HG02763 (cell line): ENCODE results near the gene PLD4.
A peak's percentile ranks its signal among the peaks of the same experiment; 100 is the strongest.
"Not testable (repeated sequence)": the region's sequence is repeated elsewhere in the genome, so short reads cannot be mapped to it uniquely, and the experiment has no call there.

Experiments
- ATAC-seq: cut with Tn5 transposase; IDR thresholded peaks from one replicate; pipeline ENCODE4 v1.9.1; 2021; ENCODE audit warnings: mild to moderate bottlenecking, moderate library complexity; ENCODE audit not compliant: unreplicated experiment

PLD4 gene

GRCh38 chr14:104898195-104898558, 26.5 kb upstream of the PLD4 start:
- no peak for ATAC-seq

- ATAC-seq = no peak
Measured at GRCh38 chr14:104898870-104899510, 25.7 kb upstream of the PLD4 start.

GRCh38 chr14:104899781-104900180, 24.9 kb upstream of the PLD4 start:
- ATAC-seq = no peak

- ATAC-seq = no peak
Measured at GRCh38 chr14:104900639-104901512, 23.8 kb upstream of the PLD4 start.

DNA sequence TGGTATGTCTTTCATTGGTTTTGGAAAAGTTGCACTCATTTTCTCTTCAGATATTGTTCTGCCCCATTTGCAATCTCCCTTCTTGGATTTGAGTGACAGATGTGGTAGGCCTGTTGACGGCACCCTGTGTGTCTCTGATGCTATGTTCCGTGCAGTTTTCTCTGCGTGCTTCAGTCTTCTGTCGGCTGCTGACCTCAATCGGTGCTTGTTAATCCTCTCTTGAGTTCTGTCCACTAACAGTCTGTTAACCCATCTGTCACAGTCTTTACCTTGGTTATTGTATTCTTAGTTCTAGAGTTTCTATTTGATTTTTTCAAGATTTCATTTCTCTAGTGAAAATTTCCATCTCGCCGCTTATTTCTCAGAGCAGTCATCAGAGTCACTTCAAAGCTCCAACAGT, 20.7 kb upstream of the PLD4 start:
- ATAC-seq = no peak

GRCh38 chr14:104904650-104905578, 19.8 kb upstream of the PLD4 start:
- ATAC-seq = not testable (repeated sequence)

DNA sequence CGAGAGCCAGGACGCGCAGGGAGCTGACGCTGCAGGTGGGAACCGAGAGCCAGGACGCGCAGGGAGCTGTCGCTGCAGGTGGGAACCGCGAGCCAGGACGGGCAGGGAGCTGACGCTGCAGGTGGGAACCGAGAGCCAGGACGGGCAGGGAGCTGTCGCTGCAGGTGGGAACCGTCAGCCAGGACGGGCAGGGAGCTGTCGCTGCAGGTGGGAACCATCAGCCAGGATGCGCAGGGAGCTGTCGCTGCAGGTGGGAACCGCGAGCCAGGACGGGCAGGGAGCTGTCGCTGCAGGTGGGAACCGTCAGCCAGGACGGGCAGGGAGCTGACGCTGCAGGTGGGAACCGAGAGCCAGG, 19.1 kb upstream of the PLD4 start:
- ATAC-seq = not testable (repeated sequence)

GRCh38 chr14:104908303-104908702, 16.4 kb upstream of the PLD4 start:
- no peak for ATAC-seq

- no peak for ATAC-seq
Measured at GRCh38 chr14:104912053-104912452, 12.6 kb upstream of the PLD4 start.

DNA sequence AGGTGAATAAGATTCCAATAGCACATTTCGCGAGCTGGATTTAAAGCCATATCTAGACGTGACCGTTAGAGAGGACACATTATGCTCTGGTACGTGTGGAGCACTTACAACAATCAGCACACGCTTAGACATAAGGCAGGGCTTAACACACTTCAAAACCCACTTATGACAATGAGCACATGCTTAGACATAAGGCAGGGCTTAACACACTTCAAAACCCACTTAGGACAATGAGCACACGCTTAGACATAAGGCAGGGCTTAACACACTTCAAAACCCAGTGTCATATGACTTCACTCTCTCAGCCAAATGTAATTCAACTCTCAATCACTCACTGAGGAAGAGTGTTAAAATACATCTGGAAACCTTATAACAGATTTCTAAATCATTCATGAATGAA, 11.2 kb upstream of the PLD4 start:
- ATAC-seq = no peak

- ATAC-seq = no peak
Measured at GRCh38 chr14:104917116-104917515, 7.6 kb upstream of the PLD4 start.

GRCh38 chr14:104917993-104918392, 6.7 kb upstream of the PLD4 start:
- no peak for ATAC-seq

DNA sequence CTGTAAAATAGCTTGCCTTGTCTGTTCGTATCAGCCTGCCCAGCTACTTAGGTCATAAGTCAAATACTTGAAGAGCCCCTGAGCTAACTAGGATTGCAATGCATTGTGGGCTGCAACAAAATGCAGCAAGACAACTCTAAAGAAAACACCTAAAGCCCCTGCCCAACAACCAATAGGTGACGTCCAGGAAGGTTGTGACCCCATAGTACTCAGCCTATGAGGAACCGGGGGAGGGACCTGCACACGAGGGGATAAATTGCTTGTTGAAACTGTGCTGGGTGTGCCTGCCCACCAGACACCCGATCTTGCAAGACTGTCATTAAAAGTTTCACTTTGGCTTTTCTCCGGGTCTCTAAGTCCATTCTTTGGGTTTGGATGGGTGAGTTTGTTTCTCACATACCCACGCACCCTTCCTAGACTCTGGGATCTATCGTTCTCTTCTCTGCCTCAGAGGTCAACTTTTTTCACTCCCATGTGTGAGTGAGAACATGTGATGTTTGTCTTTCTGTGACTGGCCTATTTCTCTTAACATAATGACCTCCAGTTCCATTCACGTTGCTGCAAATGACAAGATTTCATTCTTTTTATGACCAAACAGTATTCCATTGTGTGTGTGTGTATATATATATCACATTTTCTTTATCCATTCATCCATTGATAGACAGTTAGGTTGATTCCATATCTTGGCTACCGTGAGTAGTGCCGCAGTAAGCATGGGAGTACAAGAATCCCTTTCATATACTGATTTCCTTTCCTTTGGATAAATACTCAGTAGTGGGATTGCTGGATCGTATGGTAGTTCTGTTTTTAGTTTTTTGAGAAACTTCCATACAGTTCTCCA, 5.3 kb upstream of the PLD4 start:
- ATAC-seq = not testable (repeated sequence)

GRCh38 chr14:104919993-104920315, 4.7 kb upstream of the PLD4 start:
- no peak for ATAC-seq

- ATAC-seq = no peak
Measured at GRCh38 chr14:104923640-104924420, 849 bp upstream of the PLD4 start.

DNA sequence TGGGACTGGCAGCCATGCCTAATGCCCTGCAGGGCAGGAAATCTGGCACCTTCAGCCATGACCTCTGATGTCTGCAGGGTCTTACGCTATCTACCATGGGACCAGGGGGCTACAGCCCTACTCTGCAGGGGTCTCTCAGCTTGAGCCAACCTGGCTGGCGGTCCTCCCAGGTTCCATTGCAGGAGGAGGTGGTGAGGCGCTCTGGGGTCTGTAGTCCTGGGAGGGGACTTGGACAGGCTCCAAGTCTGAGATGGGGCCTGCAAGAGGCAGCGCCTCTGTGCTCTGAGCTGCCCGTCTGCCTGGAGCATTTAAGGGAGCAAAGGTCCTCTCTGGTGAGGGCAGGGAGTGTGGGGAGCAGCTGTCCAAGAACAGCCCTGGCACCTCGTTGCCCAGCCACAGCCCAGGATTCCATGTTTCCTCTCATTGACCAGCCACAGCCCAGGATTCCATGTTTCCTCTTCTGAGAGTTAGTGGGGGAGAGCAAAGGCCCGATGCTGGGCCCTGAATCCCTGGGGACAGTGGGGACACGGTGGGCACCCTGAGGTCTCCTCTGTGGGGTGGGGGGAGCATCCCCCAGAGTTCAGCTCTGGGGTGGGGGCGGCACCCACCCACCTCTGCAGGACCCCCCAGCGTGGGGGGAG, 655 bp downstream of the PLD4 start:
- ATAC-seq = no peak

- ATAC-seq = no peak
Measured at GRCh38 chr14:104925855-104926609, 1.4 kb downstream of the PLD4 start.

GRCh38 chr14:104926619-104927431, 2.1 kb downstream of the PLD4 start:
- peak; percentile 77 for ATAC-seq
